ENCODE data around the gene LRRC59.

LRRC59 gene

DNA sequence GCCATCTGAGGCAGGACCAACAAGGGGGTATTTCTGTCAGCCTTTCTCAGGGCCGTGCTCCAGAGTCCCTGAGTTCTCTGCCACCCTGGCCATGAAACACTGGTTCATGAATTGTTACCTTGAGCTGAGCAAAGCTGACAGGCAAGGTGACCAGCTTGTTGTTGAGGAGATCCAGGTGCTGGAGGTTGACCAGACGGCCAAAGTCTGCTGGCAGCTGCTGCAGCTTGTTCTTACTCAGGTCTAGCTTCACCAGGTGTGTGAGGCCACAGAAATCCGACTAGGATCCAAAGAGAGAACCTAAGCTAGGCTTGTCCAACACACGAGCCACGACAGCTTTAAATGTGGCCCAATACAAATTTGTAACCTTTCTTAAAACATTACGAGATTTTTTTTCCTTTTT is 4.7 kb downstream of the LRRC59 start:
- H4K20me1 ChIP-seq (ENCODE audit: low read depth, low read length): no peaks in the 10 kb centered on the region; the same call in 1 of the 2 replicates
- no peak overlapping the region for H3K27ac ChIP-seq (ENCODE audit: low read depth, low read length)
- peaks cover 37% of the 10 kb centered on the region for H3K79me2 ChIP-seq (ENCODE audit: insufficient read depth, low read length)
- H3K4me3 ChIP-seq (ENCODE audit: insufficient read depth, low read length, poor library complexity, severe bottlenecking): no peak overlapping the region
- no peaks in the 10 kb centered on the region for H3F3A ChIP-seq (ENCODE audit: insufficient read depth)
- H3K9me3 ChIP-seq (ENCODE audit: insufficient read depth, low read length): no peaks in the 10 kb centered on the region
- no peak overlapping the region for H3K9ac ChIP-seq (ENCODE audit: low read length)
- H3K4me2 ChIP-seq (ENCODE audit: low read depth, low read length, poor library complexity, severe bottlenecking): no peak overlapping the region
- H3K27me3 ChIP-seq (ENCODE audit: low read length): no peaks in the 10 kb centered on the region
- peaks cover 39% of the 10 kb centered on the region for H3K36me3 ChIP-seq (ENCODE audit: low read length)
- H2AFZ ChIP-seq (ENCODE audit: low read depth, low read length, severe bottlenecking): no peak overlapping the region
- TF ChIP-seq EZH2phosphoT487 (conservative IDR thresholded peaks at IDR 0.05; ENCODE audit: low read length): no peak
- TF ChIP-seq, protein P1, sequence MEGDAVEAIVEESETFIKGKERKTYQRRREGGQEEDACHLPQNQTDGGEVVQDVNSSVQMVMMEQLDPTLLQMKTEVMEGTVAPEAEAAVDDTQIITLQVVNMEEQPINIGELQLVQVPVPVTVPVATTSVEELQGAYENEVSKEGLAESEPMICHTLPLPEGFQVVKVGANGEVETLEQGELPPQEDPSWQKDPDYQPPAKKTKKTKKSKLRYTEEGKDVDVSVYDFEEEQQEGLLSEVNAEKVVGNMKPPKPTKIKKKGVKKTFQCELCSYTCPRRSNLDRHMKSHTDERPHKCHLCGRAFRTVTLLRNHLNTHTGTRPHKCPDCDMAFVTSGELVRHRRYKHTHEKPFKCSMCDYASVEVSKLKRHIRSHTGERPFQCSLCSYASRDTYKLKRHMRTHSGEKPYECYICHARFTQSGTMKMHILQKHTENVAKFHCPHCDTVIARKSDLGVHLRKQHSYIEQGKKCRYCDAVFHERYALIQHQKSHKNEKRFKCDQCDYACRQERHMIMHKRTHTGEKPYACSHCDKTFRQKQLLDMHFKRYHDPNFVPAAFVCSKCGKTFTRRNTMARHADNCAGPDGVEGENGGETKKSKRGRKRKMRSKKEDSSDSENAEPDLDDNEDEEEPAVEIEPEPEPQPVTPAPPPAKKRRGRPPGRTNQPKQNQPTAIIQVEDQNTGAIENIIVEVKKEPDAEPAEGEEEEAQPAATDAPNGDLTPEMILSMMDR (IDR thresholded peaks at IDR 0.05; ENCODE audit: insufficient read depth, low read length, poor library complexity, severe bottlenecking): no peak
- no peaks in the 10 kb centered on the region for H3K9me2 ChIP-seq (replicated peaks; ENCODE audit: insufficient read depth, low read length)

DNA sequence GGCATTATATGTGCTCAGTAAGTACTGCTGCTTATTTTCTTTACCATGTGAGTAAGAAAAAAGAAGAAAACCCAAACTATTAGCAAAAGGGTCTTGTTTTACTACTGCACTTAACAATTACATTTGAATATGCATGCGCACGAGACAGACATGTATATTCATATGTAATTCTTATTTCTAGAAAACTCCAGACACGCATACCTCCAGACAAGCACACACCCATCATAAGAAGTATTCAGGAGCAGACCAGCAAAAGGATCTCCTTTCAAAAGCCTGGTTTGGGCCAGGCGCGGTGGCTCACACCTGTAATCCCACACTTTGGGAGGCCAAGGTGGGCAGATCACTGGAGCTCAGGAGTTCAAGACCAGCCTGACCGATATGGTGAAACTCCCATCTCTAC is 7.8 kb downstream of the LRRC59 start:
- peaks cover 10% of the 10 kb centered on the region for H3K79me2 ChIP-seq (ENCODE audit: insufficient read depth, low read length)
- H4K20me1 ChIP-seq (ENCODE audit: low read depth, low read length): no peaks in the 10 kb centered on the region
- no peak for TF ChIP-seq EZH2phosphoT487 (conservative IDR thresholded peaks at IDR 0.05; ENCODE audit: low read length)
- TF ChIP-seq, protein P1 (IDR thresholded peaks at IDR 0.05; ENCODE audit: insufficient read depth, low read length, poor library complexity, severe bottlenecking): no peak

DNA sequence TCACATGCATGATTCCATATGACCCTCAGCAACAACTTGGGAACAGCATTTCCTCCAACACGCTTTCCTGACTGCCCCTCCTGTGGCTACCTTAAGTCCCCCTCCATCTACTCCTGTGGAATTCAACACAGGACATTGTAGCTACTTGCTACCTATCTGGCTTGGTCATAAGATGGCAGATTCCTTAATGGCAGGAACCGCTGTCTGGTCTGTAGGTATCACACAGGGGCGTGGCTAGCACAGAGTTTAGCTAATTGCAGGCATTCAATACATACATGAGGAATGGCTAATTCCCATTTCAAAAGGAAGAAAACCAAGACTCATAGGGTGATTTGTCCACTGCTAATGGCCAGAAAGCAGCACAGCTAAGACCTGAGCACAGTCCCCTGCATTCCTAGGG is 8.6 kb downstream of the LRRC59 start:
- no peaks in the 10 kb centered on the region for H3F3A ChIP-seq (ENCODE audit: insufficient read depth)
- no peak for TF ChIP-seq EZH2phosphoT487 (conservative IDR thresholded peaks at IDR 0.05; ENCODE audit: low read length)
- TF ChIP-seq, protein P1 (IDR thresholded peaks at IDR 0.05; ENCODE audit: insufficient read depth, low read length, poor library complexity, severe bottlenecking): no peak

More for the DNA sequence above, 7.8 kb downstream of the LRRC59 start:
- H3K9ac ChIP-seq (ENCODE audit: low read length): no peak overlapping the region
- H3K36me3 ChIP-seq (ENCODE audit: low read length): peaks cover 36% of the 10 kb centered on the region
- no peak overlapping the region for H3K27ac ChIP-seq (ENCODE audit: low read depth, low read length)
- H3K27me3 ChIP-seq (ENCODE audit: low read length): no peaks in the 10 kb centered on the region
- H3F3A ChIP-seq (ENCODE audit: insufficient read depth): no peaks in the 10 kb centered on the region
- H2AFZ ChIP-seq (ENCODE audit: low read depth, low read length, severe bottlenecking): no peak overlapping the region
- H3K9me3 ChIP-seq (ENCODE audit: insufficient read depth, low read length): no peaks in the 10 kb centered on the region
- no peak overlapping the region for H3K4me3 ChIP-seq (ENCODE audit: insufficient read depth, low read length, poor library complexity, severe bottlenecking)
- H3K4me2 ChIP-seq (ENCODE audit: low read depth, low read length, poor library complexity, severe bottlenecking): no peak overlapping the region
- H3K9me2 ChIP-seq (replicated peaks; ENCODE audit: insufficient read depth, low read length): no peaks in the 10 kb centered on the region

More for the DNA sequence above, 8.6 kb downstream of the LRRC59 start:
- H3K9ac ChIP-seq (ENCODE audit: low read length): no peak overlapping the region
- H4K20me1 ChIP-seq (ENCODE audit: low read depth, low read length): no peaks in the 10 kb centered on the region
- H3K79me2 ChIP-seq (ENCODE audit: insufficient read depth, low read length): 0 out of 2 replicates have a peak, but pooled peaks cover 4% of the 10 kb centered on the region
- peaks cover 30% of the 10 kb centered on the region for H3K36me3 ChIP-seq (ENCODE audit: low read length)
- no peak overlapping the region for H3K27ac ChIP-seq (ENCODE audit: low read depth, low read length)
- no peak overlapping the region for H3K4me3 ChIP-seq (ENCODE audit: insufficient read depth, low read length, poor library complexity, severe bottlenecking)
- no peak overlapping the region for H3K4me2 ChIP-seq (ENCODE audit: low read depth, low read length, poor library complexity, severe bottlenecking)
- H3K9me2 ChIP-seq (replicated peaks; ENCODE audit: insufficient read depth, low read length): no peaks in the 10 kb centered on the region
- no peaks in the 10 kb centered on the region for H3K27me3 ChIP-seq (ENCODE audit: low read length)
- H2AFZ ChIP-seq (ENCODE audit: low read depth, low read length, severe bottlenecking): no peak overlapping the region
- no peaks in the 10 kb centered on the region for H3K9me3 ChIP-seq (ENCODE audit: insufficient read depth, low read length)

Data from SU-DHL-6 (cell line).